HG03159 (cell line): ENCODE results near the gene MICALL2.
A peak's percentile ranks its signal among the peaks of the same experiment; 100 is the strongest.

Experiments
- ATAC-seq: cut with Tn5 transposase; IDR thresholded peaks from one replicate; pipeline ENCODE4 v1.9.1; 2021; ENCODE audit warnings: mild to moderate bottlenecking, moderate library complexity; ENCODE audit not compliant: unreplicated experiment

Gene MICALL2

DNA sequence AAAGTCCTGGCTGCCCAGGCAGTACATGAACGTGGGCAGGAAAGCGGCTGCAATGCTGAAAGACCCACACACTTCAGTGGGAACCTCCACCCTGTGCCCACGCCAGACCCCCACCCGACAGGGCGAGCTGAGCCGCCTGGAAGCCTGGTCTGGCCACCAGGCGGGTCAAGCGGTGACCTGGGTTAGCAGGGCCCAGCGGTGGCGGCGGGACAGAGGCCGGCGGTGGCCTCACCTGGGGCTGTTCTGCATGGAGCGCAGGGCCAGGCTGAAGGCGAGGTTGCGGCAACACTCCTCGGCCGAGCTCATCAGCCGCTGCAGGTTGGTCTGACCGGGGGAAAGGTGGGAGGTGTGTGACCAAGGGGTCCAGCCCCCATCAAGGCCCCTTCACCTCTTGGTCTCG is 11.6 kb upstream of the MICALL2 start:
- ATAC-seq: no peak

DNA sequence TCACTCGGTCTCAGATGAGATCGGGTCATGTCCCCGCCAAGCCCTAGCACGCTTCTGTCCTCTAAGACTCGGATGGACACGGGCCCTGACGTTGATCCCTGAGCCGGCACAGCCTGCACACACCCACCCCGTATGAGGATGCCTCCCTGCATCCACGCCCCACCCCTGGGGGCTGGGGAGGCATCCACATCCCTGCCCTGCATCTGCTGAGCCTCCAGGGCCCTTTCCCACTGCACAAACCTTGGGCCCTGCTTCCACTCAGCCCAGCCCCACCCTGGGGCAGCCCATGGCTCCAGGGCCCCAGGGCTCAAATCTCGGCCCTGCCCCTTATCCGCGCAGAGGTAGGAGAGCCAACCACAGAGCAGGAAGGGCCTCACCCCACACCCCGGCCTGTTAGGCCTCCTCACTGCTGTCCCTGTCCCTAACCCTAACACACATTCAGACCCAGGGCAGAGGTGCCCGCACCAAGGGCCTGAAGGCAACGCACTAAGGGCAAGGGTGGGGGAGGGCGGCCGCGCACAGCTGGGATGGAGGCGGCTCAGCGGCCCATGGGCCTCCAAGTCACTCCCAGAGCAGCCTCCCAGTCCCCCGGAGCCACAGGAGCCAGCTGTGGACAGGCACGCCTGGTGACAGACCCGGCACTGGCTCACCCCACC is 9.5 kb upstream of the MICALL2 start:
- ATAC-seq: no peak

DNA sequence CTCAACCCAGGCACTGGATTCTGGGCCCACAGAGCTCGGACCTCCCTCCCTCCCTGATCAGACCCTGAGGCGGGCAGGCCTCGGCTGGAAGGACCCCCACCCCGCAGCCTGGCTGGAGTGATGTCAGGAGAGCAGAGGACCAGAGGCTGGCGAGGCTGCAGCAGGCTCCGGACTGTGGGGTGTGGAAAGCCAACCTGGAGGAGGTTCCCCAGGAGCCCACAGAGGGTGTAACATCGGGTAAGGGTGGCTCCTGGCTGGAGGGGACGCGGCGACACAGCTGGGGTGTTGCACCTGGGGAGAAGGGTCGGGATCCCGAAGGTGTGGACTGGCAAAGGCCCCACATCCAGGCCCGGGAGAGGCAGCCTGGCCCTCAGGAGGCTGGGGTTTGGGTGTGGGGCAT is 8.9 kb upstream of the MICALL2 start:
- no peak for ATAC-seq

DNA sequence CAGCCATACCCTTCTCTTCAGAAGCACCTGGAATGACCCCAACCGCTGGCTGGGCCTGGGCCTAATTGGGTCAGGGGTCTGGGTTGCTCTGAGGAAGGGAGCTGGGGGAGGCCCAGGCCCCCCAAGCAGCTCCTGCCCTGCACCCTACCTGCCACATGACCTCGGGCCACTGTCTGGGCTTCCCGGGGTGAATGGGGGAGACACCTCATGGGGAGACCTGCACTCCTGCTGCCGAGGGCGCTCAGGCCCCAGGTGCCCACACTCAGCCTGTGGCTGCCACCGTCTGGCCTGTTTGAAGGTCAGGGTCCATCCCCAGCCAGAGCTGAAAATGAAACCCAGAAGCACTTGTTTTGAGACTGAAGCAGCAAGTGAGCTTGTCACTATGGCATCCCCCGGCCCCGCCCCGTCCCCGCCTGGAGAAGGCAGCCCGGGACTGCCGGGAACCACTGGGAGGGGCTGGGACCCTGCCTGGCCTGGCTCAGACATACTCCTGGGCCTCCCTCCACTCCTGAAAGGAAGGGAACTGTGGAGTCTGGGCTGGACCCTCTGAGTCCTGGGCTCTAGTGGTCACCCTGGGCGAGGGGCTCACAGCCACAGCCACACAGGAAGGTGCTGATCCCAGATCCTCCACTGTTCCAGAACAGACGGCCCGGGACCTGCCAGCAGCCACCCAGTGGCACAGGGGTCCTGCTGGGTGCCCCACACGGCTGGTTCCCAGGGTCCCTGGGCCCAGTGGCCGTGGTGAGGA is 7.4 kb upstream of the MICALL2 start:
- no peak for ATAC-seq

DNA sequence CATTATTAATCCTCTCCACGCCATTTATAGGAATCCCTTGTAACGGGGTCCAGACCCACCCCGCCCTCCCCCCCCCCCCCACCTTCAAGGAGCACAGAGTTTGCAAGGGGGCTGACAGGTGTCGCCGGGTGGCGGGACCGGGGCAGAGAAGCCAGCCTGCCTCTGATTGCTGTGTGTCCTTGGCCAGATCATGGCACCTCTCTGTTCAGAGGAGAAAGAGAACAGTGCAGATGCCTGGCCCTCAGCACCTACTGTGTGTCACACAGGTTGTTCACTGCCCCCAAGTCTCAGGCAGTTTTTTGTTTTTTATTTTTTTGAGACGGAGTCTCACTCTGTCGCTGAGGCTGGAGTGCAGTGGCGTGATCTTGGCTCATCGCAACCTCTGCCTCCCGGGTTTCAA is 5.4 kb upstream of the MICALL2 start:
- ATAC-seq: no peak

DNA sequence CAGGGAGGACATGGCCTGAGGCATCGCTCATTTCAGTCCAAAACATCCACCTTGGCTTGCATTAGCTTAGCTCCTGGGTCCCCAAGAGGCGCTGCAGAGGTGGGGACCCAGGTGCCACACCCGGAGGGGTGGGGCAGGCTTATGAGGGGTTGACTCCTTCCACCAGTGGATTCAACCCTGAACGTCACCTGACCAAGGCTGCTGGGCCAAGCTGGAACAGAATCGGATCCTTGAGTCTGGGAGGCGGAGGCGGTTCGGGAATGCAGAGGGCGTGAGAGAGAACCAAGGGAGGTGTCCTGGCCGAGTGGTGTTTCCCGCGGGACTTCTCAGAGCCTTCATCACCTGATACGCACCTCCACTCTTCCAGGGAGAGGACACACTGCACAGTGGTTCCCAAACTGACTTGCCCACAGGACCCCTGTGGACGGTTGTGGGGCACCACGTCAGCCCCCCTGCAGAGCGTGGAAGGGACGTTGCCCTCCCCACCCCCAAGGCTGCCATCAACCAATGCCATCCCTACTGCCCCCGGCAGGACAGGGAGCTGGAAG is 4.5 kb upstream of the MICALL2 start:
- ATAC-seq: no peak

DNA sequence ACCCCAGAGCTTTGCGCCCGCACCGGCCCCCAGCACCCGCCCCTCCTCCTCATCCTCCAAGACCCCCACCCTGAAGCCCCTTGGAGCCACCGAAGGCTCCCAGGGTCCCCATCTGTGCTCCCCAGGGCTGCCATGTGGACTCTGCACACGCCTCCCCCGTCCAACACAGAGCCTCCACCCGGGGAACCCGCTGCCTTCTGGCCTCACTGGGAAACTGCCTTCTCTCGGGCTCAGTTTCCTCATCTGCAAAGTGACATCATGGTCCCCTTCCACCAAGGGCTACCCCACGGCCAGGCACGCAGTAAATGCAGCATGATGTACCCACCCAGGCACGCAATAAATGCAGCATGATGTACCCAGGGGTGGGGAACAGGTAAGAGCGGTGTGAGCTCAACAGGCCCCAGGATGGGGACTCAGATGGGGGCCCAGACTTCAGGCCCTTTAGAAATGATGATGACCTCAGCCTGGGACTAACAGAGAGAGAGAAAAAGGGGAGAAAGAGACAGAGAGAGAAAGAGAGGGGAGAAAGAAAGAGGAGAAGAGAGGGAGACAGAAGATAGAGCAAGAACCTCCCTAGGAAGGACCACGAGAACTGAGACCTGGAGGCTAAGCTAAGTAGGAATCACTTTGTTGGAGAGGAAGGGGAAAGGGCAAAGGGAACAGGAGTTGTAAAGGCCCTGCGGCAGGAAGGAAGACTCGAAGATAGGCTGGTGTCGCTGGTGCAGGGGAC is 2.5 kb upstream of the MICALL2 start:
- no peak for ATAC-seq

DNA sequence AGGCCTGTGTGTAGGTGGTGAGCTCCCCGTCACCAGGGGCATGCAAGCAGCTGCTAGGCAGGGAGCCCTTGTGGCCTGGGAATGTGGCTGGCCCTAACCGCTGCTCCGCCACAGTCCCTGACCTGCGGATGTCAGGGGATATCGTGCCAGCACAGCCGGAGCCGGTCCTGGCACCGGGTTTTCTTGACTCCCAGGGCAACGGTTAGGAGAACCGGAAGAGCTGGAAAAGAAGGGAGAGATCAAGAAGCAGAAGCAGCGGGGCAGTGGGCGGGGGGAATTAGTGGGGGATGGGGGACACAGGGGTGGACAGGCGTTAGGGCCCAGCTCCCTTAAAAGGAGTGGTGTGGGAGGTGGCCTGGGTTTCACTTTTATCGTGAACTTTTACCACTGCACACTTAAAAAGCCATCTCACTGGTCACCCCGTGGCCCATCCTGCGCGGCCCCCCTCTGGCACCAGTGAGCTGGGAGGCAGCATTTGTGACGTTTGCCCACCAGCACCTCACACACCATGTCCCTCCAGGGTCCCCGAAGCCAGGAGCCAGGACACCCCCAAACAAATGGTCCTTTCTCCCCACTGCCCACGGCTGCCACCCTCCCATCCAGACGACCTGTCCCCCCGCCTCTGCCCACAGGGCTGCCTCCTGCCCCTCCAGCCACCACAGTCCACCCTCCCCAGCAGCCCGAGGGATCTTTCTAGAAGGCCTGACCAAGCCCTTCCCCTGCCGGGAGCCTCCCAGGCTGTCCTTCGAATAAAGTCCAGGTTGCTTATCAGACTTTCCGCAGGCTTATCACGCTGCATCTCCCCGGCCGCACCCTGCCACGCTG is 1.8 kb upstream of the MICALL2 start:
- no peak for ATAC-seq

DNA sequence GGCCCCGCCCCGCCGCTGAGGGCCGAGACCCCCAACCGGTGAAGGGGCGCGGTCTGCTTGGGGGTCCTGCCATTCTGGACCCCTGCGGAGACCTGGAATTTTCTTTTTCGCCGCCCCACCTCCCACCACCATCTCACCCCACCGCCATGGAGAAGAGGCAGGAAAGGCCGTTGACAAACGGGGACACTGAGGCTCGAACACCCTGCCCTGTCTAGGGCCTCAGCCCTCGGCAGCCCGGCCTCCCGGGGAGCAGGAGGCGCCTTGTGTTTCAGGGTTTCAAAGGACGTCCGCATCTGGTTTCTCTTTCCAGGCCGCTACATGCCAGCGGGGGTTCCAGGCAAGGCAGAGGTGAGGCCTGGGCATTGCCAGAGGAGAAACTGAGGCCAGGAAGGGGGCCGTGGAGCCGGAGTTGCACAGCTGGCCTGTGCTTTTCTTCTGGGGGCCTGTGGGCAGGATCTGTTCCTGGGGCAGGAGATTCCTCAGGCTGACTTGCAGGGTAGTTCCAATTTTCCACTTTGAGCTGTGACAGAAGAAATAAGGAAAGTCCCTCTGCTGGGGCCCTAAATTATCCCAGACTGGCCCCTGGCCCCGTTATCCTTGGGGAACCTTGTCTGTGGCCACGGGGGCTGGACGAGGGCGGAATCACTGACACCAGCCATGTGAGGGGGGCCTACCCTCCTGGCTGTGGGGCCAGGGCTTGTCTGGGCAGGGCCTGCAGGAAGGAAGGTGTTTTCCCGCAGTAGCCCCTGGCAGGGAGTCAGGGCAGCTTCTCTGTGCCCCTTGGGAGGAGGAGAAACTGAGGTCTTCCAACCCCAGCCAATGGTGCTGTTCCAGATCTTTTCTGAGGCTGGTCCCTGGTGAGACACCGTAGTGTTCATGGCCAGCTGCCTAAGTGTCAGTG is 900 bp upstream of the MICALL2 start:
- no peak for ATAC-seq

DNA sequence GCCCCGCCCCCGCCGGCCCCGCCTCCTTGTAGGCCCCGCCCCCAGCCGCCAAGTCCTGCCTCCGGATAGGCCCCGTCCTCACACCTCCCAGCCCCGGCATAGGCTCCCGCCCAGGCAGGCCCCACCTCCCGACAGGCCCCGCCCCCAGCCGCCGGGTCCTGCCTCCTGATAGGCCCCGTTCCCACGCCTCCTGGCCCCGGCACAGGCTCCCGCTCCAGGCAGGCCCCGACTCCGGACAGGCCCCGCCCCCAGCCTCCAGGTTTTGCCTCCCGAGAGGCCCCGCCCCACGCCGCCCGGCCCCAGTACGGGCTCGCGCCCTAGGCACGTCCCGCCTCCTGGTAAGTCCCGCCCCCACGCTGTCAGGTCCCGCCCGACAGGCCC is 232 bp upstream of the MICALL2 start:
- peak; percentile 91 for ATAC-seq

DNA sequence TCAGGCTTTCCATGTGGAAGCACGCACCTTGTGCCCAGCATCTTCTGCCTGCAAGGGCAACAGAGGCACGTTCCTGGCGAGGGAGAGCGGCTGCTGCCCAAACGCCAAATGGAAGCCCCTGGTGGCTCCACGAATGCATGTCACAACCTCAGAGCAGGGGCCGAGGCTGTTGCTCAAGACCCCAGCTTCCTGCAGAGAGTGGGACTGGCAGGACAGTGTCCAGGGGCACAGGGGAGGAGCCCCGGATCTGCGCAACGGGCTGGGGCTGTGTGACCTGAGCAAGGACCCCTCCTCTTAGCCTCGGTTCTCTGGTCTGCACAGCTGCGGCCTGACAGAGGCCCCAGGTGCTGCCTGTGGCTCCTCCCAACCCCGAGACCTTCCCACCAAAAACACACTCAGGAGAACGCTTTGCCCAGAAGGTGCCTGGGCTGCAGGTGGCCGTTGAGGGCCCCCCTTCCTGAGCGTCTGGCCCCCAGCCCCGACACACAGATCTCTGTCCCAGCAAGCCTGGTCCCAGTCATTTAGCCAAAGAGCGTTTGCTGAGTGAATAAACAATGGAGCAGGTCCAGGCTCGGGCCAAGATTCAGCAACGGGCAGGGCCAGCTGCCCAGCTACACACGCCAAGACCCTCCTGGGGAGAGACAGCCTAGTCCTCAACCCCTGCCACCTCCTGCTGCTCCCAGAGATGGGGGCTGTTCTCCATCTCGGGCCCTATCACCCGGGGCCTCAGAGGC is 1.2 kb downstream of the MICALL2 start:
- ATAC-seq: no peak

DNA sequence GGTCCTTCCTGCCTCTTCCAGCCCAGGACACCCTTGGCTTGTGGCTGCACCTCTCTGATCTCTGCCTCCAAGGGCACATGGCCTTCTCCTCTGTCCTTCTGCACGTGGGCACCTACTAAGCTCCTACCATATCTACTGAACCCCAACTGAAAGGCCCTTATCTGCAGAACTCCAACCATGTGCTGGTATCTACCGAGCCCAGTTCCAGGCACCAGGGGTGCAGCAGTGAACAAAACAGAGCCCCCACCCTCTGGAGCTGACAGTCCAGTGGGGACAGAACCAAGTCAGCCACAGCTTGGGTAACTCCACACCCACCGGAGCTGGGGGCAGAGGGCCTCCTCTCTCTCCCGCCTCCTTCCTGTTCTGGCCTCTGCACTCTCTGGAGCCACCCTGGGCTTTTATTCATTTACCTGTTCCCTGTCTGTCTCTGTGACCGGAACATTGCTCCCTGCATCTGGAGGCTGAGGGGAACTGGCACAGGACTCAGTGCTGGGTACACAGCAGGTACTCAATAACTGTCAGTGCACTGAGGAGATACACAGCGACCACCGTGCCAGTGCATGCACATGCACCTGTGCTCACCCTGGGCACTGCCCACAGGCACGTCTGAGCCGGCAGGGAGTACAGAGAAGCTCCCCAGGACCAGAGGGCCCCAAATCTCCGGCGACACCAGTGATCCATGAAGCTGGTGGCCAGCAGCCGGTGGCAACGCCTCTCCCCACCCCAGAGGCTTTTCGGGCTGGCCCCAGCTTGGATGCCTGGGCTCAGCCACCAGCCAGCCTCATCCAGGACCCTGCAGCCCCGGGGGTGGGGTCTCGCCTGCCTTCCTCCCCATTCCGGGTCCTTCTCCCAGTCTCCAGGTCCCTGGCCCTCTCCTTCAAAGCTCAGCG is 2.0 kb downstream of the MICALL2 start:
- ATAC-seq: no peak

DNA sequence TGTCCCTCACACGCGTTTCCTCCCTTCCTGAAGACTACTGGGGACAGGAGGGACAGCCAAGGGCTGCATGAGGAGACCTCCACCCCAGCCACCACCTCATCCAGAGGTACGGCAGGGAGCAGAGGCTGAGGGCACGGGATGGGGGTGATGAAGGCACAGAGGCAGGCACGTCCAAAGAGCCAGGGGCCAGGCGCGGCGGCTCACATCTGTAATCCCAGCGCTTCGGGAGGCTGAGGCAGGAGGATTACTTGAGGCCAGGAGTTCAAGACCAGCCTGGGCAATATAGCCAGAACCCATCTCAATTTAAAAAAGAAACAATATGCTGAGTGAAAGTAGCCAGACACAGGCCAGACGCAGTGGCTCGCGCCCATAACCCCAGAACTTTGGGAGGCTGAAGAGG is 3.3 kb downstream of the MICALL2 start:
- ATAC-seq: no peak

DNA sequence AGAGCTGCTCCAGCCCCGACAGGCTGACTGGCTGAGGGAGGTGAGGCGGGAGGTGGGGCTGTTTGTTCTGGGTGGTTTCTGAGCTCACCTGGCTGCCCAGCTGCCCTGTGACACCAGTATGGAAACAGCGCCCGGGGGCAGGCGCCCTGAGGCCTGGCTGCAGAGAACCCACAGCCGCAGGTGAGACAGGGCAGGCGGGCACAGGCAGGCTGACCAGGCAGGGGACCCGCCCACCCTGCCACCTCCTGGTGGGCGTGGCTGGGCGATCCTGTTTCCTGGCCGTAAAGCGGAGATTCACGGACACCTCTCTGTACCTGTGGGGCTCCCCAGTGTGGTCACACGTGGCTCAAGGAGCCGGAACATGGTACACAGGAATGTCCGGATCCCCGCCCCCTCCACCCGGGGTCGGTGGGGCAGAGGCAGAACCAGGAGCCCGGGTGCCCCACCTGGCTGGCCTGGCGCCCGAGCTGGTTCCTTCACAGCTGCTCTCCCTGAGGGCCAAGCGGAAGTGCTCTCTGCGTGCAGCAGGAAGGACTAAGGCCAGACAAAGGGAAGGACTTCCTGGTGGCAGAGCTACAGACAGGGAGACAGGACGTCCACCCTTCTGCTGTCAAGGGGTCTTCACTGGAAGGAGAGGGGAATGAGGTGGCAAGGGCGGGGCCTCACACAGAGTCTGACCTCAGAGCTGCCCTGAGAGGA is 3.9 kb downstream of the MICALL2 start:
- no peak for ATAC-seq

DNA sequence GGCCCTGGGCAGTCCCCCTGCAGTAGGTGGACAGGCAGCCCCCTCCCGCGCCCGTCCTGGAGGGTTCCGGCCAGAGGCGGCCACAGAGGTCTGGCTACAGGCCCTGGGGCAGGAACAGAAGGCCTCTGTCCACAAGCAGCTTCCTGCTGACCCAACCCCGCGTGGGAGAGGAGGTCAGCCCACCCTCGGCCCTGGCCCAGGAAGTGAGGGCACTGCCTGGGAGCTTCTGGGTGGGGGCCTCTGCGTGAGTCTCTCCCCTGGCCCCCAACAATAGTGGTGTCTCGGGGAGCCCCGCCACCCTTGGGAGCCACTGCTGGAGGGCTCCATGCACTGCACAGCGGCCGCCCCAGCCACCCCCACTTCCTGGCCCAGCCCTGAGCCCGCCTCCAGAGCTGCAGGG is 4.7 kb downstream of the MICALL2 start:
- ATAC-seq: no peak

DNA sequence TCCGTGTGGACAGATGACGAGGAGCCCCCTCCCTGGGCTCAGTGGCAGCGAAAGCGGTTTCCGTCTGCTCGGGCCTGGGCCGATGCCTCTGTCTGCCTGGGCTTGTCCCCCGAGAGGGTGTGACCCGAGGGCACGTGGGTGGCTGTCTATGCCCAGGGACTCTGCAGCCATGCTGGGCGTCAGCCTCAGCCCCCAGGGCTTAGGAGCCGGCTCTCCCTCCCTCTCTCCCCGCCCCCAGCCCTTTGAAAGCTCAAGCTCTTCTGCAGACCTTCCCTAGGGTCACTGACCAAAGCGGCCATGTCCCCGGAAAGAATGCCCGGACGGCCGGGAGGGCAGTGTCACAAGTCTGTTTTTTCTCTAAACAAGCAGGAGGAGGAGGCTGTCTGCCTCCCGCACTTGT is 7.1 kb downstream of the MICALL2 start:
- ATAC-seq: no peak

DNA sequence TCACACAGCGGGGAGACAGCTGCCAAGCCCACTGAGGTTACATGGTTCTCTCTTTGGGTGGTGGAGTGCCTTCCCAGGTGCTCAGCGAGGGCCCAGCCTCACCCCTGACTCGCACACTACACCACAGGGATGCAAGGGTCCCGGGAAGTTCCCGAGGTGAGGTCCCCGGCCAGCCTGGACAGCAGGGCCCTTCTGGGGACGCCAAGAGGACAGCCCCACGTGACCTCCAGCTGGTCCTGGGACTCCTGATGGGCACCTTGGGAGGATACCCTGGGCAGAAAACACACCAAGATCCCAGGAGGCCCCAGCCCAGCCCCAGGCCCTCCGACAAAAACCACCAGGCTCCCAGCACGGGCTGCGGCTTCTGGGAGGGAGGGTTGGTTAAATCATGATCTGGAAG is 8.3 kb downstream of the MICALL2 start:
- ATAC-seq: no peak

DNA sequence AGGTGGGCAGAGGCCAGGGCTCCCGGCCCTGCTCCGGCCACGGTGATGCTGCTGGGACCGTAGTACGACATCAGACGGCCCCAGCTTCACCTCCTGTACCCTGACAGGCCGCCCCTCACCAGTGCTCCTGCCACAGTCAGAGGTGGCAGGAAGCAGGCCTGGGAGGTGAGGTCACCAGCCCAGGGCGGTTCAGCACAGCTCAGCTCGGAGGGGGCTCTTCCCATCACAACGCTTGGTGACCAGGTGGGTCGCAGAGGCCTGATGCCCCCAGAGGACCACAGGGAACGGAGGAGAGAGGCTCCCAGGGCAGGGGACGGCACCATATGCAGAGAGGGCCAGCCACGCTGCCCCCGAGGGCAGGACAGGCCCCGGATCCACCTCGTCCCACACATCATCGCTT is 8.8 kb downstream of the MICALL2 start:
- no peak for ATAC-seq
